Nucleus accumbens (tissue), 56 donors: ENCODE results near the gene RSBN1.
"Not testable (repeated sequence)": the region's sequence is repeated elsewhere in the genome, so short reads cannot be mapped to it uniquely, and the experiment has no call there.

Source experiments
- DNase-seq, 56 donors: peaks; one replicate each; lab custom pipeline; 2025; lab: John Stamatoyannopoulos, UW

The RSBN1 gene

GRCh38 chr1:113751114-113751513 lies 61.2 kb downstream of the RSBN1 start:
- no peak for DNase-seq

GRCh38 chr1:113749402-113749801 lies 62.9 kb downstream of the RSBN1 start:
- DNase-seq: no peak

- DNase-seq: no peak
These were observed 64.9 kb downstream of the RSBN1 start for GRCh38 chr1:113747376-113747775.

- no peak for DNase-seq
These were observed 66.9 kb downstream of the RSBN1 start for GRCh38 chr1:113745425-113745824.

DNA sequence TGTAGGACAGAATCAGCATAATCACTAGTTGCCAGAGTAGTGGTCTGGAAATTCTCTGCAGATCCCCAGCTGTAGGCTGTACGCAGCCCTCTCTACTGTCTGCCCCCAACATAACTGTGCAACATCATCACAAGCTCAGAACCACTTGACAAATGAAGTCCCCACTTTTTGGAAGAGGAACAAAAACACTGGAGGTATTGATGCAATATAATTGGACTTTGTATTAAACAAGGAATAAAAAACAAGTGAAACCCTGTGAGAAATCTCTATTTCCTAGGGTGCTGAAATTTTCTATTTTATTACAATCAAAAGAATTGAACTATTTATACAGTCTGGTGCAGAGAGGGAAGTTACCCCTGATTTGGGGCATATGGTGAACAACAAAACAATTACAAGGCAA lies 68.2 kb downstream of the RSBN1 start:
- DNase-seq: no peak

- DNase-seq: no peak
These were observed 69.8 kb downstream of the RSBN1 start for GRCh38 chr1:113742515-113742914.

DNA sequence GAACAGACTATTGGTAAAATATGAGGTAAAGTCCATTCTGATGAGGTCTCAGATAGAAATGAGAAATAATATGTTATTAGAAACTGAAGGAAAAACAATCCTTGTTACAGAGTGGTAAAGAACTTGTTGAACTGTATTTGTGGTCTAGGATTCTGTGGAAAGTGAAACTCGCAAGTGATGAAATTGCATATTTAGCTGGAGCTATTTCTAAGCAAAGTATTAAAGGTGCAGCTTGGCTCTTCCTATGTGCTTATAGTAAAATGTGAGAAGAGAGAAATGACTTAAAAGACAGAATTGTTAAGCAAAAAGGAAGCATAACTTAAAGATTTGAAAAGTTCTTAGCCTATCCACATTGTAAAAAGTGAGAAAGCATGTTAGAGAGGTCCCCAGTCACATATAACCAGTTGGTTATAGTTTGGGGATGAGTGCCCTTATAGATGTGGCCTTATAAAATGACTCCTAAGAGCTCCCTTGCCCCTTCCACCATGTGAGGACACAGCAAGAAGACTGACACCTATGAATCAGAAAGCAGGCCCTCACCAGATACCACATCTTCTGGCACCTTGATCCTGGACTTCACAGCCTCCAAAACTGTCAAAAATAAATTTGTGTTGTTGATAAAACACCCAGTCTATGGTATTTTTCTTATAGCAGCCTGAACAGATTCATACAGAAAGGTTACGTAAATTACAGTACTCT lies 77.8 kb downstream of the RSBN1 start:
- DNase-seq: no peak

GRCh38 chr1:113732802-113733201 lies 79.5 kb downstream of the RSBN1 start:
- DNase-seq: peak in 1 of 56 donors; percentile 18

DNA sequence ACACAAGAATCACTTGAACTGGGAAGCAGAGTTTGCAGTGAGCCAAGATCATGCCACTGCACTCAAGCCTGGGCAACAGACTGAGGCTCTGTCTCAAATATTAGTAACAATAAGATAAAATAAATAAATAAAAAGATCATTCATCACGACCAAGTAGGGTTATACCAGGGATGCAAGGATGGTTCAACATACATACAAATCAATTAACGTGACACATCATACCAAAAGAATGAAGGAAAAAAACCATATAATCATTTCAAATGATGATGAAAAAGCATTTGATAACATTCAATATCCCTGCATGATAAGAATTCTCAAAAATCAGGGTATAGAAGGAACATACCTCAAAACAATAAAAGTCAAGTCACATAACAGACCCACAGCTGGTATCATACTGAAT lies 91.3 kb downstream of the RSBN1 start:
- no peak for DNase-seq

GRCh38 chr1:113718621-113719020 lies 93.7 kb downstream of the RSBN1 start:
- not testable (repeated sequence) for DNase-seq

- DNase-seq: not testable (repeated sequence)
These were observed 94.8 kb downstream of the RSBN1 start for GRCh38 chr1:113717506-113717905.

DNA sequence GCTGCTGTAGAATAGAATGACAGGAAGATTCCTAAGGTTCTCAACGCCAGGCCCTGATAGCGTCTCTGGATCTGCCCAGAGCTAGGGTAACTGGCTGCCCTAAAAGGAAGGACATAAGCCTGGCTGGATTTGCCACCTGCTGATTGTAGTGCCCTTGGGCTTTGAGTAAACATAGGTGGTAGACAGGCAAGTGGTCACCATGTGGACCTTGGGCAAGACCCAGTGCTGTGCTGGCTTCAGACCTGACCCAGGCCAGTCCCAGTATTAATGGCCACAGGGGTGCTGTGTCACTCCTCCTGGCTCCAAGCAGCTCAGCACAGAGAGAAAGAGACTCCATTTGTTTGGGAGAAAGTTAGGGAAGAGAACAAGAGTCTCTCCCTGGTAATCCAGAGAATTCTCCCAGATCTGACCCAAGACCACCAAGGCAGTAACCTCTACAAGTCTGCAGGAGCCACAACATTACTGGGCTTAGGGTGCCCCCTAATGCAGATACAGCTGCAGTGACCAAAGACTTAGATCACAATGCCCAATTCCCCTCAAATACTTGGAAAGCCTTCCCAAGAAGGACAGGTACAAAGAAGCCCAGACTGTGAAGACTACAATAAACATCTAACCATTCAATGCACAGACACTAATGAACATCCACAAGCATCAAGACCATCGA lies 97.5 kb downstream of the RSBN1 start:
- DNase-seq: no peak
